Uterus (tissue), 4 donors: Measurements from ENCODE around the gene ZNF648. TPM values are rescaled to one million over a fixed set of nuclear protein-coding genes. Genes with fewer than 3 reads are reported as not detected.

Experiments
- DNase-seq, 2 donors: peaks; one replicate each; pipeline ENCODE4 v3.0.0-alpha.2; 2019 to 2020
- H3K27ac ChIP-seq, 2 donors: fragments of 200-600 bp; sonication (generic); 1 replicate in 1 of 2; 2 replicates in 1 of 2; pipeline ENCODE4 v1.5.1; 2016 to 2018
- H3K27me3 ChIP-seq, 2 donors: fragments of 200-600 bp; sonication (generic); one replicate each; pipeline ENCODE4 v1.5.1; 2018 to 2019; ENCODE audit warnings: control low read depth in 1 of 2
- H3K36me3 ChIP-seq, 2 donors: fragments of 200-600 bp; sonication (generic); one replicate each; pipeline ENCODE4 v1.5.1; 2019; ENCODE audit warnings: control low read depth in 1 of 2
- H3K4me1 ChIP-seq, 2 donors: fragments of 200-600 bp; sonication (generic); one replicate each; pipeline ENCODE4 v1.5.1; 2018 to 2019; ENCODE audit warnings: control low read depth in 1 of 2
- H3K4me3 ChIP-seq, 2 donors: fragments of 200-600 bp; sonication (generic); 1 replicate in 1 of 2; 2 replicates in 1 of 2; pipeline ENCODE4 v1.5.1; 2018 to 2019; ENCODE audit warnings: mild to moderate bottlenecking in 1 of 2
- H3K9me3 ChIP-seq, 2 donors: fragments of 200-600 bp; sonication (generic); one replicate each; pipeline ENCODE4 v1.5.1; 2019; ENCODE audit warnings: control low read depth in 1 of 2
- POLR2A ChIP-seq, 2 donors: fragments of 450-650 bp; IDR thresholded peaks; one replicate each; pipeline ENCODE4 v1.6.1; 2016; ENCODE audit warnings: antibody characterized with exemption in 2 of 2, mild to moderate bottlenecking in 1 of 2, moderate library complexity in 1 of 2
- intact Hi-C: fragments of 100-400 bp; cut with DNase I; formaldehyde crosslinking; loops from one replicate; pipeline ENCODE4 v1.15.1; 2023; ENCODE audit warnings: low total_unique reads
- total RNA-seq, 4 donors: library from RNA; depleted of rRNA in 3 of 4; stranded (reverse); fragments of >200 nt in 3 of 4; gene quantifications; one replicate each; pipeline versions ENCODE4 v1.1.0 to v1.2.4, GENCODE V29; 2014 to 2023
- TF ChIP-seq, protein P1 (sequence below), 4 experiments: fragments of 200-600 bp in 2 of 4; fragments of 450-650 bp in 2 of 4; sonication (generic) in 2 of 4; IDR thresholded peaks; one replicate each; pipeline ENCODE4 v1.5.1; 2016 to 2019; ENCODE audit warnings: antibody characterized with exemption in 4 of 4, mild to moderate bottlenecking in 2 of 4, moderate library complexity in 1 of 4
- donor health status: DM: yes; HTN: yes; CAD: no.

ZNF648 gene, protein sequence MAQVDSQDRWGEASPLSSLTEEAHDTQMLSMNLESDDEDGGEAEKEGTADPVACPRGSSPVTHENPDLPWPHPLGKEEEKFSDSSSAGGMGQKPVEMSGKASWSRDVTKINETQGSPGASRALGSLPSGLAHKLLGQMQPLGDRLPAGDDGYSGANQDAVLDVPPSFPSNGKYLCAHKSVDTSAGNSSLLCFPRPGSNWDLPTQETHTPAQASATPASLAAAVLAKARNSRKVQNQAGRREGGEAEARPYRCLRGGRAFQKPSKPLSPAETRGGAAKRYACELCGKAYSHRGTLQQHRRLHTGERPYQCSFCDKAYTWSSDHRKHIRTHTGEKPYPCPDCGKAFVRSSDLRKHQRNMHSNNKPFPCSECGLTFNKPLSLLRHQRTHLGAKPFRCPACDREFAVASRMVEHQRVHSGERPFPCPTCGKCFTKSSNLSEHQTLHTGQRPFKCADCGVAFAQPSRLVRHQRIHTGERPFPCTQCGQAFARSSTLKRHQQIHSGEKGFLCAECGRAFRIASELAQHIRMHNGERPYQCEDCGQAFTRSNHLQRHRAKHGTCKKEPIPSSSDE
- 1 to 10 TPM in 2 of 4 donors, under 1 TPM in 1, not detected in 1; 0.27 to 1.8 (median 1.7) TPM for total RNA-seq

DNA sequence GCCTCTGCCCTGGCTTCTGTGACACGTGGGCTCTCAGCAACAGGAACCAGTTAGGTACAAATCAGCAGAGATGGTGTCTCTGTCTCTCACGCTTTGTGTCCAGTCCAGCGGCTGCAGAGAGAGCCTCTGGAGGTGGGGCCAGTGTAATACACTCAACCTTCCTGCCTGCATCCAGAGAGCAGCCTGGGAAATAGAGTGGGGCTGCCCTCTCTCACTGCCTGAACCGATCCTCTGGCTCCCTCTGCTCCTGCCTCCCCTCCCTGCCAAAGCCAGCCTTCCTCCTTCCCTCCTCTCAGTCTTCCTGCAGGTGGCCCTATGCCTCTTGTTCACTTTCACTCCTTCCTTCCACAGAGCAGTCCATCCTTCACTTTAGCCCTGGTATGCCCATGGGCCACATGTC lies at the start of gene ZNF648:
Gene ZNF648 (minus strand): TSS at position 119 of the 400 bp plus-strand sequence. CDS start 3,702 bp downstream, outside the sequence.
- TF ChIP-seq POLR2A (IDR thresholded peaks at IDR 0.05) = no peak
- TF ChIP-seq, protein P1, sequence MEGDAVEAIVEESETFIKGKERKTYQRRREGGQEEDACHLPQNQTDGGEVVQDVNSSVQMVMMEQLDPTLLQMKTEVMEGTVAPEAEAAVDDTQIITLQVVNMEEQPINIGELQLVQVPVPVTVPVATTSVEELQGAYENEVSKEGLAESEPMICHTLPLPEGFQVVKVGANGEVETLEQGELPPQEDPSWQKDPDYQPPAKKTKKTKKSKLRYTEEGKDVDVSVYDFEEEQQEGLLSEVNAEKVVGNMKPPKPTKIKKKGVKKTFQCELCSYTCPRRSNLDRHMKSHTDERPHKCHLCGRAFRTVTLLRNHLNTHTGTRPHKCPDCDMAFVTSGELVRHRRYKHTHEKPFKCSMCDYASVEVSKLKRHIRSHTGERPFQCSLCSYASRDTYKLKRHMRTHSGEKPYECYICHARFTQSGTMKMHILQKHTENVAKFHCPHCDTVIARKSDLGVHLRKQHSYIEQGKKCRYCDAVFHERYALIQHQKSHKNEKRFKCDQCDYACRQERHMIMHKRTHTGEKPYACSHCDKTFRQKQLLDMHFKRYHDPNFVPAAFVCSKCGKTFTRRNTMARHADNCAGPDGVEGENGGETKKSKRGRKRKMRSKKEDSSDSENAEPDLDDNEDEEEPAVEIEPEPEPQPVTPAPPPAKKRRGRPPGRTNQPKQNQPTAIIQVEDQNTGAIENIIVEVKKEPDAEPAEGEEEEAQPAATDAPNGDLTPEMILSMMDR (IDR thresholded peaks at IDR 0.05) = no peak
- Histone ChIP-seq H3K27me3 (no peaks in the 10 kb centered on the region), H3K9me3 (no peaks in the 10 kb centered on the region), H3K4me3 (no peak within 1 kb of the TSS), H3K27ac (no peak within 1 kb of the TSS), H3K4me1 (no peaks in the 10 kb centered on the region), H3K36me3 (no peaks in the 10 kb centered on the region)
- no peak for DNase-seq
- intact Hi-C loops = no loop called here

DNA sequence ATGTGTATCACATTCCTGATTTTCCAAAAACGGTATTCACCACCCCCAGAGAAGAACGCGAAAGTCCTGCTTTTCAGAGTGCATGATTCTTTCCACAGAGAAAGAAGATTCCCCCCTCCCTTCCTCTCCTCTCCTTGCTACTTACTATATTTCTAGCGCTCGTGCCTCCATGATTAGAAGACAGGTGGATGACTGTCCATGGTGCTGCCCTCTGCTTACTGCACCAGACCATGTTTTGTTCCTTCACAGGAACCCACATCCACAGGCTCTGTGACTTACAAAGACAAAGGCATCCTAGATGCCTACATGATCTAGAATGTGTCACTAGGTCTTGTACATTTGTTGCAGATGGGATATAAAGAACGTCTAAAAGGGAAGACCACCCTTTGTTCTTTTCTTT lies 49.1 kb upstream of the ZNF648 start:
- no peaks in the 10 kb centered on the region for H3K4me1 ChIP-seq
- no peaks in the 10 kb centered on the region for H3K27me3 ChIP-seq
- TF ChIP-seq, protein P1 (IDR thresholded peaks at IDR 0.05) = no peak
- TF ChIP-seq POLR2A (IDR thresholded peaks at IDR 0.05) = no peak
- no peaks in the 10 kb centered on the region for H3K9me3 ChIP-seq
- intact Hi-C loops = no loop called here
- no peak overlapping the region for H3K4me3 ChIP-seq
- H3K27ac ChIP-seq = no peak overlapping the region
- H3K36me3 ChIP-seq = no peaks in the 10 kb centered on the region
- DNase-seq = no peak

DNA sequence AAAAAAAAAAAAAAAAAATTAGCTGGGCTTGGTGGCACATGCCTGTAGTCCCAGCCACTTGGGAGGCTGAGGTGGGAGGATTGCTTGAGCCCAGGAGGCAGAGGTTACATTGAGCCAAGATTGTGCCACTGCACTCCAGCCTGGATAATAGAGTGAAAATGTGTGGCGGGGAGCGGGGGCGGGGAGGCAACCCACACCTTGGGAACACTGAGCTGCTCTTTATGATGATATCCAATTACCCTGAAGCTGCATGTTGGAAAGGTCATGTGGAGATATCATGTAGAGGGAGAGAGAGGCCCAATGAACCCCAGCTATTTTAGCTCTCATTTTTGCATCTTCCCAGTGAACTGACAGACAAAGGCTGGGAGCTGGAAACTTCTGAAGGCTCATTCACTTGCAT lies 48.3 kb upstream of the ZNF648 start:
- intact Hi-C loops = no loop called here
- no peak for TF ChIP-seq POLR2A (IDR thresholded peaks at IDR 0.05)
- TF ChIP-seq, protein P1 (IDR thresholded peaks at IDR 0.05) = no peak

DNA sequence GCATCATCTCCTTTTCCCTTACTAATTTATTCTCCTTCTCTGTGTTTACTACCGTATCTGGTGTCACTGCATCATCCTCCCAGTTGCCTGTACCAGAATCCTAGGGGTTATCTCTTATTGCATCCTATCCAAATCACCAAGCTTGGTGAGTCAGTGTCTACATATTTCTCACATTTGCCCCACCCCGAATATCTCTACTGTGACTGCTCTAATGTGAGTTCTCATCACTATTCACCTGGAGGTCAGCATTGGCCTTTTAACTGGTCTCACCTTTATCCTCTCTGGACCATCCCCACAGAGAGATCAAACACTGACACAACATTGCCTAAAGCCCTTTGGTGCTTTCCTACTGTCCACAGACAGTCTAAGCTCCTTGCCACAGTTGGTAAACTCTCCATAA lies 45.7 kb upstream of the ZNF648 start:
- DNase-seq = no peak
- H3K4me3 ChIP-seq = no peak overlapping the region
- intact Hi-C loops = no loop called here
- no peaks in the 10 kb centered on the region for H3K4me1 ChIP-seq
- H3K27me3 ChIP-seq = no peaks in the 10 kb centered on the region
- no peaks in the 10 kb centered on the region for H3K36me3 ChIP-seq
- no peak for TF ChIP-seq POLR2A (IDR thresholded peaks at IDR 0.05)
- no peaks in the 10 kb centered on the region for H3K9me3 ChIP-seq
- no peak overlapping the region for H3K27ac ChIP-seq

More for the DNA sequence above, 48.3 kb upstream of the ZNF648 start:
- Histone ChIP-seq H3K4me1 (no peaks in the 10 kb centered on the region), H3K27me3 (no peaks in the 10 kb centered on the region), H3K4me3 (no peak overlapping the region), H3K9me3 (no peaks in the 10 kb centered on the region), H3K27ac (no peak overlapping the region), H3K36me3 (no peaks in the 10 kb centered on the region)
- DNase-seq = no peak

DNA sequence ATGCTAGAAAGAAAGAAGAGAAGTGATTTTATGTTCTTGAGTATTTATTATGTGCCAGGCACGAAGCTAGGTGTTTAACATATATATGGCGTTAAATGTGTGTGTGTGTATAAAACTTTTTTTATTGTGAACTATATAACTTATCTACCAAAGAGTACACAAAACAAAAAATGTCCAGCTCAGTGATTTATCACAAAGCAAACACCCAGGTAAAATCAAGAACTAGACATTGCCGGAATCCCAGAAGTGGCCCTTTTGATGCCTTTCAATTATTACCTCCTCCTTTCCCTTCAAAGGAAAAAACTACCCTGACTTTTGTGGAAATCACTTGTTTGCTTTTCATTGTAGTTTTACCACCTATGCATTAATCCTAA lies 40.5 kb upstream of the ZNF648 start:
- no peaks in the 10 kb centered on the region for H3K9me3 ChIP-seq
- no peak overlapping the region for H3K4me3 ChIP-seq
- DNase-seq = no peak
- H3K36me3 ChIP-seq = no peaks in the 10 kb centered on the region
- TF ChIP-seq POLR2A (IDR thresholded peaks at IDR 0.05) = no peak
- TF ChIP-seq, protein P1 (IDR thresholded peaks at IDR 0.05) = no peak
- H3K27ac ChIP-seq = no peak overlapping the region
- intact Hi-C loops = no loop called here
- no peaks in the 10 kb centered on the region for H3K27me3 ChIP-seq
- H3K4me1 ChIP-seq = no peaks in the 10 kb centered on the region
